Superior temporal gyrus (tissue), 1 donor: Measurements from ENCODE around the gene TPRN.

Experiments used
- DNase-seq: peaks from one replicate; pipeline ENCODE4 v3.0.0-alpha.2; 2016; ENCODE audit errors: extremely low spot score

TPRN gene

GRCh38 chr9:137236238-137236935 lies 35.8 kb upstream of the TPRN start:
- peak; percentile 73 for DNase-seq

GRCh38 chr9:137235424-137236237 lies 35.1 kb upstream of the TPRN start:
- no peak for DNase-seq

GRCh38 chr9:137234758-137235423 lies 34.4 kb upstream of the TPRN start:
- no peak for DNase-seq

GRCh38 chr9:137234055-137234697 lies 33.6 kb upstream of the TPRN start:
- no peak for DNase-seq

- DNase-seq = no peak
These were observed 32.8 kb upstream of the TPRN start for GRCh38 chr9:137233143-137233980.

- no peak for DNase-seq
These were observed 32.0 kb upstream of the TPRN start for GRCh38 chr9:137232510-137232909.

- no peak for DNase-seq
These were observed 31.6 kb upstream of the TPRN start for GRCh38 chr9:137232101-137232500.

- no peak for DNase-seq
These were observed 31.0 kb upstream of the TPRN start for GRCh38 chr9:137231372-137232039.

- no peak for DNase-seq
These were observed 30.3 kb upstream of the TPRN start, which contains the start of gene SLC34A3 for GRCh38 chr9:137230705-137231371. Gene SLC34A3 (plus strand): TSS chr9:137230901. CDS start chr9:137231703, 802 bp downstream.

GRCh38 chr9:137229903-137230704 lies 29.6 kb upstream of the TPRN start:
- DNase-seq = no peak

- no peak for DNase-seq
These were observed 28.7 kb upstream of the TPRN start for GRCh38 chr9:137228968-137229896.

- no peak for DNase-seq
These were observed 28.0 kb upstream of the TPRN start for GRCh38 chr9:137228506-137228967.

- DNase-seq = no peak
These were observed 27.4 kb upstream of the TPRN start for GRCh38 chr9:137227853-137228505.

GRCh38 chr9:137227054-137227852 lies 26.7 kb upstream of the TPRN start, which contains the start of gene RNF224:
Gene RNF224 (plus strand): TSS chr9:137227502. CDS start chr9:137228336, 834 bp downstream.
- peak; percentile 72 for DNase-seq

- no peak for DNase-seq
These were observed 26.0 kb upstream of the TPRN start for GRCh38 chr9:137226338-137227053.
